ENCODE data around the gene FA2H.

FA2H gene

DNA sequence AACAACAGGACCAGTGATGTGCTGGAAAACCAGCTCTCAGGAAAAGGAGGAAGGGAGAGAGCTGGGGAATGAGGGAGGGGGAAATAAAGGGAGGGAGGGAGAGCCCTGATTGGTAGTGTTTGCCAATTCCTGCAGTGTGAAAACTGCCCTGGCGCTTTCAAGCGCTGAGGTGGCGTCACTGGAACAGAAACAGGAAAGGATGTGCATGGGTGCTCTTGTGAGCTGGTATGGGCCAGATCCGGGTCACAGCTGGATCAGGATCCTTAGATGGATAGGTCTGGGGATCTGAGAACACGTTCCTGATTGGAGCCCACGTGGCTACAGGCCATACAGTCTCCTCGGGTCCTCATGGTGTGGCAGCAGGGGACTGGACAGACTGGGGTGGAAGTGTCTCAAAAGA is 57.3 kb downstream of the FA2H start:
- no peak overlapping the region for H3K4me3 ChIP-seq (ENCODE audit: low read length)
- TF ChIP-seq, protein P1, sequence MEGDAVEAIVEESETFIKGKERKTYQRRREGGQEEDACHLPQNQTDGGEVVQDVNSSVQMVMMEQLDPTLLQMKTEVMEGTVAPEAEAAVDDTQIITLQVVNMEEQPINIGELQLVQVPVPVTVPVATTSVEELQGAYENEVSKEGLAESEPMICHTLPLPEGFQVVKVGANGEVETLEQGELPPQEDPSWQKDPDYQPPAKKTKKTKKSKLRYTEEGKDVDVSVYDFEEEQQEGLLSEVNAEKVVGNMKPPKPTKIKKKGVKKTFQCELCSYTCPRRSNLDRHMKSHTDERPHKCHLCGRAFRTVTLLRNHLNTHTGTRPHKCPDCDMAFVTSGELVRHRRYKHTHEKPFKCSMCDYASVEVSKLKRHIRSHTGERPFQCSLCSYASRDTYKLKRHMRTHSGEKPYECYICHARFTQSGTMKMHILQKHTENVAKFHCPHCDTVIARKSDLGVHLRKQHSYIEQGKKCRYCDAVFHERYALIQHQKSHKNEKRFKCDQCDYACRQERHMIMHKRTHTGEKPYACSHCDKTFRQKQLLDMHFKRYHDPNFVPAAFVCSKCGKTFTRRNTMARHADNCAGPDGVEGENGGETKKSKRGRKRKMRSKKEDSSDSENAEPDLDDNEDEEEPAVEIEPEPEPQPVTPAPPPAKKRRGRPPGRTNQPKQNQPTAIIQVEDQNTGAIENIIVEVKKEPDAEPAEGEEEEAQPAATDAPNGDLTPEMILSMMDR (conservative IDR thresholded peaks at IDR 0.05; ENCODE audit: low read length), result no peak
- no peak for DNase-seq (ENCODE audit: low read depth)

DNA sequence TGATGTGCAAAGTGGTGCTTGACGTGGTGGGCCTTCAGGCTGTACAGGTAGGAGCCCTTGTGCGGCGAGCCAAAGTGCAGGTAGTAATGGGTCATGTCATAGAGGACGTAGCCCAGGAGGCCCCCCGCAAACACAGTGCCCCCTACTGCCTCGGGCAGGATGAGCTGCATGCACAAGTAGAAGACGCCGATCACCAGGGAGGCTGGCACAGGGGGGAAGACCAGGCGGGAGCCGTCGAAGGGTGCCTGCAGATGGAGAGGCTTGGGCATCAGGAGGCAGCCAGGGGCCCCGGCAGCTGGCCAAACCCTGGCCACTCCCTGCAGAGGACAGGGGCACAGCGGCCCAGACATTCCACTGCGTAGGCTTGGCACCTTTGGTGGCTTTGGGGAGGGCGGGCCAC is 58.3 kb downstream of the FA2H start:
- TF ChIP-seq, protein P1 (conservative IDR thresholded peaks at IDR 0.05; ENCODE audit: low read length), result no peak
- no peak overlapping the region for H3K4me3 ChIP-seq (ENCODE audit: low read length)
- no peak for DNase-seq (ENCODE audit: low read depth)

GRCh38 chr16:74713876-74714275 is 60.7 kb downstream of the FA2H start:
- TF ChIP-seq, protein P1 (conservative IDR thresholded peaks at IDR 0.05; ENCODE audit: low read length), result no peak
- DNase-seq (ENCODE audit: low read depth), result no peak
- H3K4me3 ChIP-seq (ENCODE audit: low read length), result no peak overlapping the region

- no peak for DNase-seq (ENCODE audit: low read depth)
- TF ChIP-seq, protein P1 (conservative IDR thresholded peaks at IDR 0.05; ENCODE audit: low read length), result no peak
- H3K4me3 ChIP-seq (ENCODE audit: low read length), result no peak overlapping the region
Measured at GRCh38 chr16:74713325-74713724, 61.3 kb downstream of the FA2H start.

- DNase-seq (ENCODE audit: low read depth), result no peak
- TF ChIP-seq, protein P1 (conservative IDR thresholded peaks at IDR 0.05; ENCODE audit: low read length), result no peak
- H3K4me3 ChIP-seq (ENCODE audit: low read length), result no peak overlapping the region
Measured at GRCh38 chr16:74711938-74712337, 62.7 kb downstream of the FA2H start.

DNA sequence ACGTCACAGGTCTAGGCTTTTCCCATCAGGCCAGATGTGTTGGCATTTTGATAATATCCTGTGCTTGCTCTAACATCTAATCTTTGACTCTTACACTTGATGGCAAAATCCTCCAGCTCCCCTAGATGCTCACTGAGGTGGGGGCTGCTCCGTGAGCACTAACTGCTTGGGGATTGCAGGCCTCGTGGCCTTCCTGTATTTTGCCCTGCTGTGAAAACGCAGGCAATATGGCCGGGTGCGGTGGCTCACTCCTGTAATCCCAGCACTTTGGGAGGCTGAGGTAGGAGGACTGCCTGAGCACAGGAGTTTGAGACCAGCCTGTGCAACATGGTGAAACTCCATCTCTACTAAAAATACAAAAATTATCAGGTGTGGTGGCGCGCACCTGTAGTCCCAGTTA is 64.2 kb downstream of the FA2H start:
- DNase-seq (ENCODE audit: low read depth), result no peak
- TF ChIP-seq, protein P1 (conservative IDR thresholded peaks at IDR 0.05; ENCODE audit: low read length), result no peak
- no peak overlapping the region for H3K4me3 ChIP-seq (ENCODE audit: low read length)

GRCh38 chr16:74709441-74709877 is 65.2 kb downstream of the FA2H start:
- TF ChIP-seq, protein P1 (conservative IDR thresholded peaks at IDR 0.05; ENCODE audit: low read length), result peak; percentile 99
- DNase-seq (ENCODE audit: low read depth), result peak; percentile 66

More at GRCh38 chr16:74709441-74709877, 65.2 kb downstream of the FA2H start:
- H3K4me3 ChIP-seq (ENCODE audit: low read length), result no peak overlapping the region
